HCT116 (cell line): ENCODE results near the gene MMD2. TPM values are rescaled to one million over a fixed set of nuclear protein-coding genes. Genes with fewer than 3 reads are reported as not detected.

Experiments used
- ATAC-seq: fragments of 200-7000 bp; cut with Tn5 transposase; 2 replicates; pipeline ENCODE4 v1.9.1; 2020; ENCODE audit warnings: mild to moderate bottlenecking, moderate library complexity
- Bru-seq: library from RNA; stranded (reverse); fragments of 400-500 nt; gene quantifications from one replicate; lab custom pipeline; 2021; lab: Mats Ljungman, UMichigan
- BruChase-seq, 2 experiments: library from RNA; stranded (reverse); fragments of 400-500 nt; gene quantifications; one replicate each; lab custom pipeline; 2021; lab: Mats Ljungman, UMichigan
- BruUV-seq: library from RNA; stranded (reverse); fragments of 400-500 nt; replicated peaks from 2 replicates; lab custom pipeline; 2021; lab: Mats Ljungman, UMichigan
- CTCF ChIA-PET: fragments of 300-600 bp; sonication (Branson Sonifier 250); formaldehyde crosslinking; loops from one replicate; lab custom pipeline; 2021; ENCODE audit warnings: antibody characterized with exemption; lab: Charles Lee
- POLR2A ChIA-PET: fragments of 300-600, 350-600 bp; sonication (Branson Sonifier 250); formaldehyde crosslinking; loops from one replicate; lab custom pipeline; 2021; ENCODE audit warnings: antibody characterized with exemption; lab: Charles Lee
- RAD21 ChIA-PET, 2 experiments: fragments of 300-600 bp; sonication (Branson Sonifier 250); formaldehyde crosslinking; loops; one replicate each; lab custom pipeline; 2023; ENCODE audit warnings: low total read pairs in 2 of 2; ENCODE audit not compliant: uncharacterized antibody in 2 of 2, unreplicated experiment in 2 of 2, low non-redundant PET in 1 of 2; lab: Charles Lee
- DNase-seq: peaks from one replicate; pipeline ENCODE4 v3.0.0-alpha.2; 2010; ENCODE audit warnings: low read depth, low spot score
- H2AFZ ChIP-seq: fragments of 200-600 bp; shearing (Covaris generic), sonication (generic); 2 replicates; pipeline ENCODE4 v1.6.1; 2017; ENCODE audit warnings: low read depth, mixed run types, mixed read lengths, antibody characterized with exemption, low read length; ENCODE audit not compliant: poor library complexity, severe bottlenecking
- H3K27ac ChIP-seq: 2 replicates; pipeline ENCODE4 v1.5.1; 2012; ENCODE audit warnings: low read depth, low read length
- H3K27me3 ChIP-seq: fragments of 200-600 bp; sonication (generic); 2 replicates; pipeline ENCODE4 v1.6.1; 2016; ENCODE audit warnings: mixed run types, low read length, mixed read lengths; ENCODE audit not compliant: insufficient read depth
- H3K36me3 ChIP-seq, 2 experiments: fragments of 200-500 bp in 1 of 2; fragments of 200-600 bp in 1 of 2; sonication (Bioruptor generic) in 1 of 2; sonication (generic) in 1 of 2; 2 replicates each; pipeline versions ENCODE4 v1.5.1 to v1.6.1; 2014 to 2016; ENCODE audit warnings: low read length in 2 of 2, inconsistent platforms in 1 of 2, mixed read lengths in 1 of 2, mixed run types in 1 of 2; ENCODE audit not compliant: insufficient read depth in 2 of 2, control insufficient read depth in 1 of 2
- H3K4me1 ChIP-seq, 2 experiments: fragments of 200-600 bp in 1 of 2; sonication (generic) in 1 of 2; 2 replicates each; pipeline versions ENCODE4 v1.5.1 to v1.6.1; 2012 to 2017; ENCODE audit warnings: low read length in 2 of 2, inconsistent platforms in 1 of 2, mild to moderate bottlenecking in 1 of 2, mixed read lengths in 1 of 2, mixed run types in 1 of 2, moderate library complexity in 1 of 2; ENCODE audit not compliant: insufficient read depth in 2 of 2, control insufficient read depth in 1 of 2
- H3K4me2 ChIP-seq: fragments of 200-600 bp; sonication (generic); 2 replicates; pipeline ENCODE4 v1.6.1; 2017; ENCODE audit warnings: mixed run types, low read length, mixed read lengths
- H3K4me3 ChIP-seq, 2 experiments: fragments of 200-600 bp in 1 of 2; sonication (generic) in 1 of 2; replicated peaks in 1 of 2; 2 replicates each; pipeline ENCODE4 v1.5.1; 2011 to 2016; ENCODE audit warnings: low read length in 2 of 2, control low read depth in 1 of 2, low read depth in 1 of 2, mild to moderate bottlenecking in 1 of 2, mixed read lengths in 1 of 2, mixed run types in 1 of 2
- H3K79me2 ChIP-seq: fragments of 200-600 bp; sonication (generic); 2 replicates; pipeline ENCODE4 v1.6.1; 2017; ENCODE audit warnings: mild to moderate bottlenecking, mixed run types, low read length, moderate library complexity, mixed read lengths; ENCODE audit not compliant: insufficient read depth
- H3K9ac ChIP-seq: fragments of 200-600 bp; sonication (generic); 2 replicates; pipeline ENCODE4 v1.6.1; 2016; ENCODE audit warnings: low read length, mixed read lengths
- H3K9me2 ChIP-seq: fragments of 200-600 bp; sonication (generic), shearing (Covaris generic); 2 replicates; pipeline ENCODE4 v1.6.1; 2017; ENCODE audit warnings: mixed run types, mild to moderate bottlenecking, moderate library complexity; ENCODE audit not compliant: insufficient read depth
- H3K9me3 ChIP-seq, 2 experiments: fragments of 200-500 bp in 1 of 2; fragments of 200-600 bp in 1 of 2; sonication (Bioruptor generic) in 1 of 2; sonication (generic) in 1 of 2; 2 replicates each; pipeline ENCODE4 v1.6.1; 2014 to 2017; ENCODE audit warnings: low read length in 2 of 2, mixed read lengths in 2 of 2, inconsistent platforms in 1 of 2, low read depth in 1 of 2, mild to moderate bottlenecking in 1 of 2, mixed run types in 1 of 2, moderate library complexity in 1 of 2; ENCODE audit not compliant: control insufficient read depth in 1 of 2, insufficient read depth in 1 of 2
- H4K20me1 ChIP-seq: fragments of 200-600 bp; sonication (generic), shearing (Covaris generic); 2 replicates; pipeline ENCODE4 v1.6.1; 2017; ENCODE audit warnings: mixed run types, mild to moderate bottlenecking, moderate library complexity; ENCODE audit not compliant: insufficient read depth
- ATF3 ChIP-seq: IDR thresholded peaks from 2 replicates; pipeline ENCODE4 v1.6.1; 2012
- CBX3 ChIP-seq: IDR thresholded peaks from 2 replicates; pipeline ENCODE4 v1.6.1; 2012; ENCODE audit warnings: low read depth
- CEBPB ChIP-seq: IDR thresholded peaks from 2 replicates; pipeline ENCODE4 v1.6.1; 2012; ENCODE audit warnings: low read depth
- EZH2phosphoT487 ChIP-seq: fragments of 200-600 bp; IDR thresholded peaks from 2 replicates; pipeline ENCODE4 v1.6.1; 2018; ENCODE audit warnings: antibody characterized with exemption, borderline replicate concordance
- JUND ChIP-seq: IDR thresholded peaks from 2 replicates; pipeline ENCODE4 v1.6.1; 2012
- SIN3A ChIP-seq: IDR thresholded peaks from 2 replicates; pipeline ENCODE4 v1.6.1; 2012; ENCODE audit warnings: low read depth
- TCF7L2 ChIP-seq: IDR thresholded peaks from 2 replicates; pipeline ENCODE4 v1.7.0; 2011; ENCODE audit warnings: borderline replicate concordance, inconsistent platforms; ENCODE audit not compliant: insufficient read depth, insufficient read length; ENCODE audit errors: extremely low read depth
- ZFX ChIP-seq: fragments of 450-650 bp; IDR thresholded peaks from 2 replicates; pipeline ENCODE4 v1.6.1; 2017
- intact Hi-C: fragments of 100-400 bp; cut with micrococcal nuclease; formaldehyde crosslinking; loops from 2 replicates; pipeline ENCODE4 v1.10.0; 2022
- long read RNA-seq: library from polyadenylated mRNA; unstranded; transcript quantifications from one replicate; pipeline ENCODE4 v2.0.0, GENCODE V29; 2021; ENCODE audit not compliant: unreplicated experiment
- polyA plus RNA-seq: library from polyadenylated mRNA; unstranded; fragments of >200 nt; gene quantifications from 2 replicates; pipeline ENCODE4 v1.2.1, GENCODE V29; 2012; ENCODE audit warnings: missing spikeins
- total RNA-seq: library from RNA; stranded (reverse); gene quantifications from one replicate; pipeline ENCODE4 v1.2.1, GENCODE V29; 2021; ENCODE audit not compliant: unreplicated experiment

The MMD2 gene
- total RNA-seq (not detected), Bru-seq, nascent RNA (not detected), BruChase-seq, experiment 1, labeled RNA remaining after a 6-hour chase (not detected), BruChase-seq, experiment 2, labeled RNA remaining after a 2-hour chase (not detected)
- not detected in 2 replicates for polyA plus RNA-seq
- long read RNA-seq = 0 reads

- no peaks in the 10 kb centered on the region for H3K9me3 ChIP-seq
- H3K27ac ChIP-seq = no peak within 1 kb of the TSS
- H3K4me2 ChIP-seq = no peak within 1 kb of the TSS
- no peak within 1 kb of the TSS for H3K4me3 ChIP-seq
- H3K9me2 ChIP-seq = no peaks in the 10 kb centered on the region
- H3K79me2 ChIP-seq = no peaks in the 10 kb centered on the region
- RAD21 ChIA-PET = no interaction called here
- H2AFZ ChIP-seq = no peak within 1 kb of the TSS
- no peak for DNase-seq
- ATAC-seq = no peak
- no peak within 1 kb of the TSS for H3K9ac ChIP-seq
- POLR2A ChIA-PET = no interaction called here
- CTCF ChIA-PET = no interaction called here
- H4K20me1 ChIP-seq = no peaks in the 10 kb centered on the region
- BruUV-seq = no TSS peak
- H3K27me3 ChIP-seq = no peaks in the 10 kb centered on the region
- intact Hi-C loops = no loop called here
- TF ChIP-seq ZFX (no peak), SIN3A (no peak), JUND (no peak), EZH2phosphoT487 (no peak), CEBPB (no peak), CBX3 (no peak), ATF3 (no peak), TCF7L2 (no peak)
- TF ChIP-seq, all 23 proteins: peak for 0
- H3K4me1 ChIP-seq = no peaks in the 10 kb centered on the region
- no peaks in the 10 kb centered on the region for H3K36me3 ChIP-seq
Observed at GRCh38 chr7:4958477-4959301, at the start of gene MMD2. Gene MMD2 (minus strand): TSS chr7:4959187. CDS start chr7:4959017, 170 bp downstream.

GRCh38 chr7:5005066-5005465 is 46.1 kb upstream of the MMD2 start:
- H3K9me2 ChIP-seq = no peaks in the 10 kb centered on the region
- no peak for DNase-seq
- CTCF ChIA-PET = no interaction called here

More at GRCh38 chr7:5005066-5005465, 46.1 kb upstream of the MMD2 start:
- intact Hi-C loops = no loop called here
- ChIA-PET POLR2A (no interaction called here), RAD21 (no interaction called here)
- TF ChIP-seq ZFX (no peak), JUND (no peak)
- H4K20me1 ChIP-seq = no peaks in the 10 kb centered on the region
- no peak overlapping the region for H2AFZ ChIP-seq
- no peak overlapping the region for H3K4me3 ChIP-seq
- H3K9me3 ChIP-seq = no peaks in the 10 kb centered on the region
- ATAC-seq = no peak
- BruUV-seq = no TSS peak
- H3K4me2 ChIP-seq = no peak overlapping the region
- H3K79me2 ChIP-seq = no peaks in the 10 kb centered on the region
- no peaks in the 10 kb centered on the region for H3K4me1 ChIP-seq
- no peak overlapping the region for H3K27ac ChIP-seq
- H3K27me3 ChIP-seq = no peaks in the 10 kb centered on the region
- H3K36me3 ChIP-seq = no peaks in the 10 kb centered on the region; a peak in 2 of 4 replicates
- no peak overlapping the region for H3K9ac ChIP-seq
